ENCODE data around the gene PROSER3.

The PROSER3 gene

GRCh38 chr19:35732540-35733179, 25.3 kb upstream of the PROSER3 start (continued):
- TF ChIP-seq, protein P1, sequence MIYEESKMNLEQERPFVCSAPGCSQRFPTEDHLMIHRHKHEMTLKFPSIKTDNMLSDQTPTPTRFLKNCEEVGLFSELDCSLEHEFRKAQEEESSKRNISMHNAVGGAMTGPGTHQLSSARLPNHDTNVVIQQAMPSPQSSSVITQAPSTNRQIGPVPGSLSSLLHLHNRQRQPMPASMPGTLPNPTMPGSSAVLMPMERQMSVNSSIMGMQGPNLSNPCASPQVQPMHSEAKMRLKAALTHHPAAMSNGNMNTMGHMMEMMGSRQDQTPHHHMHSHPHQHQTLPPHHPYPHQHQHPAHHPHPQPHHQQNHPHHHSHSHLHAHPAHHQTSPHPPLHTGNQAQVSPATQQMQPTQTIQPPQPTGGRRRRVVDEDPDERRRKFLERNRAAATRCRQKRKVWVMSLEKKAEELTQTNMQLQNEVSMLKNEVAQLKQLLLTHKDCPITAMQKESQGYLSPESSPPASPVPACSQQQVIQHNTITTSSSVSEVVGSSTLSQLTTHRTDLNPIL (CRISPR knock-in tag; IDR thresholded peaks at IDR 0.05; ENCODE audit: low read depth), result no peak

- no peak for ATAC-seq
- TF ChIP-seq, protein P1 (CRISPR knock-in tag; IDR thresholded peaks at IDR 0.05; ENCODE audit: low read depth), result no peak
- TF ChIP-seq PATZ1 (CRISPR knock-in tag; IDR thresholded peaks at IDR 0.05; ENCODE audit: borderline replicate concordance), result no peak
- no peak for TF ChIP-seq BACH2 (CRISPR knock-in tag; IDR thresholded peaks at IDR 0.05; ENCODE audit: borderline replicate concordance)
- no peak for TF ChIP-seq POU6F1 (CRISPR knock-in tag; IDR thresholded peaks at IDR 0.05; ENCODE audit: borderline replicate concordance, low read depth)
- no peak for TF ChIP-seq OSR1 (CRISPR knock-in tag; IDR thresholded peaks at IDR 0.05)
- TF ChIP-seq ISL1 (CRISPR knock-in tag; IDR thresholded peaks at IDR 0.05), result no peak
Measured at GRCh38 chr19:35733180-35734125, 24.5 kb upstream of the PROSER3 start.

- no peak for TF ChIP-seq CSDC2 (CRISPR knock-in tag; IDR thresholded peaks at IDR 0.05)
- TF ChIP-seq, protein P1 (CRISPR knock-in tag; IDR thresholded peaks at IDR 0.05; ENCODE audit: low read depth), result no peak
- TF ChIP-seq SNAI2 (CRISPR knock-in tag; IDR thresholded peaks at IDR 0.05), result no peak
- TF ChIP-seq RARB (CRISPR knock-in tag; IDR thresholded peaks at IDR 0.05), result no peak
- TF ChIP-seq GLIS3 (CRISPR knock-in tag; IDR thresholded peaks at IDR 0.05), result no peak
- no peak for TF ChIP-seq PATZ1 (CRISPR knock-in tag; IDR thresholded peaks at IDR 0.05; ENCODE audit: borderline replicate concordance)
- TF ChIP-seq, protein P2, sequence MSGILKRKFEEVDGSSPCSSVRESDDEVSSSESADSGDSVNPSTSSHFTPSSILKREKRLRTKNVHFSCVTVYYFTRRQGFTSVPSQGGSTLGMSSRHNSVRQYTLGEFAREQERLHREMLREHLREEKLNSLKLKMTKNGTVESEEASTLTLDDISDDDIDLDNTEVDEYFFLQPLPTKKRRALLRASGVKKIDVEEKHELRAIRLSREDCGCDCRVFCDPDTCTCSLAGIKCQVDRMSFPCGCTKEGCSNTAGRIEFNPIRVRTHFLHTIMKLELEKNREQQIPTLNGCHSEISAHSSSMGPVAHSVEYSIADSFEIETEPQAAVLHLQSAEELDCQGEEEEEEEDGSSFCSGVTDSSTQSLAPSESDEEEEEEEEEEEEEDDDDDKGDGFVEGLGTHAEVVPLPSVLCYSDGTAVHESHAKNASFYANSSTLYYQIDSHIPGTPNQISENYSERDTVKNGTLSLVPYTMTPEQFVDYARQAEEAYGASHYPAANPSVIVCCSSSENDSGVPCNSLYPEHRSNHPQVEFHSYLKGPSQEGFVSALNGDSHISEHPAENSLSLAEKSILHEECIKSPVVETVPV (CRISPR knock-in tag; IDR thresholded peaks at IDR 0.05), result no peak
- TF ChIP-seq ARNTL (CRISPR knock-in tag; IDR thresholded peaks at IDR 0.05; ENCODE audit: borderline replicate concordance, low read depth), result no peak
- no peak for TF ChIP-seq ISL1 (CRISPR knock-in tag; IDR thresholded peaks at IDR 0.05)
- ATAC-seq, result no peak
Measured at GRCh38 chr19:35734273-35734672, 23.7 kb upstream of the PROSER3 start.

DNA sequence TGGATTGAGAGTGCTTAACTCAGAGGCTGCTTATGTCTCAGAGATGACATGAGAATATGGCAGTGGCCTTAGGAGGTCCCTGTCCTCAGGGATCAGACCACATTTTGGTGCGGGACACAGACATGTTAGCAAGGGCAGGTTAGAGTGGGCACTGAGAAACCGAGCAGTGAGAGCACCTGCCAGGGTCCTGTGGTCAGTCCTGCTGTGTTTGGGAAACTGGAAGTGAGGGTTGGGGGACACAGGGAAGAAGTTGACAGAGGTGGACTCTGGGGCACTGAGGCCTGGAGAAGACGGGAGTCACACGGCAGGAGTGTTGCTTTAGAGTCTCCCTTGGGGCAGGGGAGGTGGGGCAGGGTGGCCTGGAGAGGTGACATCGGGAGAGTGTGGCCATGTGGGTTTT, 23.1 kb upstream of the PROSER3 start:
- TF ChIP-seq ZNF70 (CRISPR knock-in tag; IDR thresholded peaks at IDR 0.05) (no peak), GLIS3 (CRISPR knock-in tag; IDR thresholded peaks at IDR 0.05) (no peak), ISL1 (CRISPR knock-in tag; IDR thresholded peaks at IDR 0.05) (no peak), ARNTL (CRISPR knock-in tag; IDR thresholded peaks at IDR 0.05; ENCODE audit: borderline replicate concordance, low read depth) (no peak), SNAI2 (CRISPR knock-in tag; IDR thresholded peaks at IDR 0.05) (no peak), PPARA (CRISPR knock-in tag; IDR thresholded peaks at IDR 0.05; ENCODE audit: borderline replicate concordance) (no peak), POU6F1 (CRISPR knock-in tag; IDR thresholded peaks at IDR 0.05; ENCODE audit: borderline replicate concordance, low read depth) (no peak), BACH2 (CRISPR knock-in tag; IDR thresholded peaks at IDR 0.05; ENCODE audit: borderline replicate concordance) (no peak), ESRRG (CRISPR knock-in tag; IDR thresholded peaks at IDR 0.05) (no peak), ZNF565 (CRISPR knock-in tag; conservative IDR thresholded peaks at IDR 0.05; ENCODE audit: low read depth) (no peak), ZFP3 (CRISPR knock-in tag; IDR thresholded peaks at IDR 0.05) (no peak)
- TF ChIP-seq, protein P2 (CRISPR knock-in tag; IDR thresholded peaks at IDR 0.05), result no peak
- ATAC-seq, result no peak

Measured in SK-N-SH treated with all-trans-retinoic acid at 6 μM for 48 hours (cell line).